Thoracic aorta (tissue), 2 donors: ENCODE measurements around the gene ACSS1. TPM values are rescaled to one million over a fixed set of nuclear protein-coding genes. Genes with fewer than 3 reads are reported as not detected.

Source experiments
- ATAC-seq: fragments of 150-250 bp; one replicate; pipeline ENCODE4 v1.8.0; 2017; ENCODE audit warnings: low read depth; ENCODE audit not compliant: insufficient number of reproducible peaks, low FRiP score
- DNase-seq: peaks from one replicate; pipeline ENCODE4 v3.0.0-alpha.2; 2020; ENCODE audit warnings: low spot score
- H3K27ac ChIP-seq, 2 donors: fragments of 200-600 bp; sonication (generic); 1 replicate in 1 of 2; 2 replicates in 1 of 2; pipeline ENCODE4 v1.5.1; 2016; ENCODE audit warnings: mild to moderate bottlenecking in 2 of 2, moderate library complexity in 2 of 2
- H3K27me3 ChIP-seq: fragments of 200-600 bp; sonication (generic); replicated peaks from 2 replicates; pipeline ENCODE4 v1.6.0; 2016; ENCODE audit warnings: mild to moderate bottlenecking; ENCODE audit not compliant: insufficient read depth
- H3K36me3 ChIP-seq: fragments of 200-600 bp; sonication (generic); one replicate; pipeline ENCODE4 v1.5.1; 2016
- H3K4me1 ChIP-seq, 2 donors: fragments of 200-600 bp; sonication (generic); 1 replicate in 1 of 2; 2 replicates in 1 of 2; pipeline versions ENCODE4 v1.5.1 to v1.6.0; 2016; ENCODE audit warnings: low read depth in 2 of 2, mild to moderate bottlenecking in 1 of 2; ENCODE audit not compliant: control insufficient read depth in 1 of 2
- H3K4me3 ChIP-seq: fragments of 200-600 bp; sonication (generic); 2 replicates; pipeline ENCODE4 v1.5.1; 2016; ENCODE audit warnings: mild to moderate bottlenecking
- H3K9me3 ChIP-seq: fragments of 200-600 bp; sonication (generic); 2 replicates; pipeline ENCODE4 v1.5.1; 2016
- total RNA-seq, 2 donors: library from RNA; depleted of rRNA; stranded (reverse); fragments of >200 nt; gene quantifications; one replicate each; pipeline versions ENCODE4 v1.1.0 to v1.2.3, GENCODE V29; 2016
- TF ChIP-seq, protein P1 (sequence below): fragments of 200-600 bp; sonication (generic); IDR thresholded peaks from one replicate; pipeline ENCODE4 v1.5.1; 2019; ENCODE audit warnings: antibody characterized with exemption

The ACSS1 gene
- total RNA-seq, 2 donors from 2014 or later = 26.0 to 31.7 TPM

DNA sequence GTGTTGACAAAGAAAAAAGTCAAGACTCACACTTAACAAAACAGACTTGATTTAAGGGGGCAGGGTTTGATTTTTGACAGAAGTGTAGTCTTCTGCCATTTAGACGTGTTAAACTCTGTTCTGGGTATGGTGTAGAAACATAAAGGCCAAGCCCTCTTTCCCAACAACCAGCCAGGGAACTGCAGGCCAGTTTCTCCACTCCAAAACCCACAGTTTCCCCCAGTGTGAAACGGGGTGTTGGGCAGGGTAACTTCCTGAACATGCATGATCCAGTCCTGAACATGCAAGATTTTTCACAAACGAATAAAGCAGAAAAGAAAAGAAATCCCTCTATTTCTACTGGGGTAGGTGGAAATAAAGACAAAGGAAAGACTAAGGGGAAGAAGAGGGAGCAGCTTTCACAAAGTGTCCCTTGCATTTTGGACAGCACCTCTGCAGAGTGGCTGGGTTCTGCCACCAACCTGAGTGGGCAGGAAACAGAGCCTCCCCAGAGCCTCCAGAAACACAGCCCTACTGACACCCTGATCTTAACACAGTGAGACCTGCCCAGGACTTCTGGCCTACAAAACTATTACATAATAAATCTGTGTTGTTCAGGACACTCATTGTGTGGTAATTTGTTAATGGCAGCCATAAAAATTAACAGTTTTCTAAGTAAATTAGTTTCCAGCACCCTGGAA lies 72.8 kb downstream of the ACSS1 start:
- TF ChIP-seq, protein P1, sequence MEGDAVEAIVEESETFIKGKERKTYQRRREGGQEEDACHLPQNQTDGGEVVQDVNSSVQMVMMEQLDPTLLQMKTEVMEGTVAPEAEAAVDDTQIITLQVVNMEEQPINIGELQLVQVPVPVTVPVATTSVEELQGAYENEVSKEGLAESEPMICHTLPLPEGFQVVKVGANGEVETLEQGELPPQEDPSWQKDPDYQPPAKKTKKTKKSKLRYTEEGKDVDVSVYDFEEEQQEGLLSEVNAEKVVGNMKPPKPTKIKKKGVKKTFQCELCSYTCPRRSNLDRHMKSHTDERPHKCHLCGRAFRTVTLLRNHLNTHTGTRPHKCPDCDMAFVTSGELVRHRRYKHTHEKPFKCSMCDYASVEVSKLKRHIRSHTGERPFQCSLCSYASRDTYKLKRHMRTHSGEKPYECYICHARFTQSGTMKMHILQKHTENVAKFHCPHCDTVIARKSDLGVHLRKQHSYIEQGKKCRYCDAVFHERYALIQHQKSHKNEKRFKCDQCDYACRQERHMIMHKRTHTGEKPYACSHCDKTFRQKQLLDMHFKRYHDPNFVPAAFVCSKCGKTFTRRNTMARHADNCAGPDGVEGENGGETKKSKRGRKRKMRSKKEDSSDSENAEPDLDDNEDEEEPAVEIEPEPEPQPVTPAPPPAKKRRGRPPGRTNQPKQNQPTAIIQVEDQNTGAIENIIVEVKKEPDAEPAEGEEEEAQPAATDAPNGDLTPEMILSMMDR = no peak
- ATAC-seq (no peak), DNase-seq (no peak)
- Histone ChIP-seq H3K27ac (no peak overlapping the region), H3K9me3 (no peaks in the 10 kb centered on the region), H3K4me3 (no peak overlapping the region), H3K36me3 (peaks cover 7% of the 10 kb centered on the region), H3K4me1 (peaks cover 0 to 3% of the 10 kb centered on the region in 2 donors), H3K27me3 (no peaks in the 10 kb centered on the region)

DNA sequence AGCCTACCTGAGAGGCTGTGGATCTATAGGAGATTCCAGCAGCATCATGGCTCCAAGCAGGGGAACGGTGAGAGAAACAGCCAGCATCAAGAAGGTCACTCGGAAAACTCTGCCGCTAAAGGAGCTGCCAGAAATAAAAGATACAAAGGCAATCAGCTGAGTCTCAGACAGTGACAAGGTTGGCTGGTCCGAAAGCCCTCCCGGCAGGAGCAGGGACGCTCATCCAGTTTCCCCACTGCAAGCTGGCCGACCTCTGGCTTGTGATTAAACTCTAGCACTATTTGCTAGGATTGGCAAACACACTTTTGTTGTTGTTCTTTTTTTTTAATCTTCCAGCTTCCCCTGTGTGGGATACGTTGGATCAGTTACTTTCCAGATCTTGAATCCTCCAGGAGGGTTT lies 74.0 kb downstream of the ACSS1 start:
- DNase-seq (no peak), ATAC-seq (no peak)
- H3K4me1 ChIP-seq = peaks cover 0 to 3% of the 10 kb centered on the region in 2 donors
- no peak overlapping the region for H3K27ac ChIP-seq
- no peak overlapping the region for H3K4me3 ChIP-seq
- TF ChIP-seq, protein P1 = no peak
- peaks cover 9% of the 10 kb centered on the region for H3K36me3 ChIP-seq
- H3K9me3 ChIP-seq = no peaks in the 10 kb centered on the region
- no peaks in the 10 kb centered on the region for H3K27me3 ChIP-seq

DNA sequence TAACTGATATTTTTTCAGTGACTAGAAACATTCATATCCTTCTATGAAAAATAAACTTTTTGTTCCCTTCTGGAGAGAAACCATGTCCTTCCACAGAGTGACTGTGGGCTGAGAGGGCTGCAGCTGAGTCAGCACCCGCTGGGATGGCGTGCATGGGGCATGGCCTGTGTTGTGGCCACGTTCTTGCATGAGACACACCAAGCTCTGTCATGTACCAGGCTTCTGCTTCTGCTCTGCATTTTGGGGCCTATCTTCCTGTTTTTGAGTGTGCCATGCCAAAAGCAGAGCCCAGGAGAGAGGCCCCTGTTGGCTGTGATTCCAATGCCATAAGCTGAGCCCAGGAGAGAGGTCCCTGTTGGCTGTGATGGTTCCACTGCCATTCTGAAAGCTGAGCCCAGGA lies 76.1 kb downstream of the ACSS1 start:
- H3K9me3 ChIP-seq = no peaks in the 10 kb centered on the region
- peaks cover 0 to 3% of the 10 kb centered on the region in 2 donors for H3K4me1 ChIP-seq
- H3K4me3 ChIP-seq = no peak overlapping the region
- TF ChIP-seq, protein P1 = no peak
- no peak overlapping the region for H3K27ac ChIP-seq
- H3K36me3 ChIP-seq = peaks cover 9% of the 10 kb centered on the region
- no peak for ATAC-seq
- no peaks in the 10 kb centered on the region for H3K27me3 ChIP-seq
- no peak for DNase-seq

DNA sequence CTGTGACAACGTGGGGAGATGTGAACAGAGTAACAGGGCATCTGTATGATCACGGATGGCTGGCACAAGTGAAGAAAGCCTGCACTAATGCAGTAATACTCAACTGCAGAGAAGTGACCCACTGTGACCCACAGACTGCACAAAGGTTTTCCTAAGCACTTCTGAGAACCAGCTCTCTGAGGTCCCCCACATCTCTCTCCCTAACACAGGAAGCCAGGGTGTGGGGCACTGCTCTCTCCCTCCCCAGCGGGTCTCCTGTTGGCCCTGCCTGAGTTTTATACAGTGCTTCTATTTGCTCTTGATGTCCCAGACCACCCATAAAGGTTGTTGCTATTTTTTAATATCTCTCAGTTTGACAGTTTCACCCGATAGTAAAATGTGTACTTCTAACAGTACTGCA lies 76.7 kb downstream of the ACSS1 start:
- TF ChIP-seq, protein P1 = no peak
- peaks cover 9% of the 10 kb centered on the region for H3K36me3 ChIP-seq
- ATAC-seq = no peak
- no peaks in the 10 kb centered on the region for H3K9me3 ChIP-seq
- H3K4me3 ChIP-seq = no peak overlapping the region
- H3K27ac ChIP-seq = no peak overlapping the region
- H3K27me3 ChIP-seq = no peaks in the 10 kb centered on the region
- no peak for DNase-seq
- H3K4me1 ChIP-seq = peaks cover 0 to 3% of the 10 kb centered on the region in 2 donors

DNA sequence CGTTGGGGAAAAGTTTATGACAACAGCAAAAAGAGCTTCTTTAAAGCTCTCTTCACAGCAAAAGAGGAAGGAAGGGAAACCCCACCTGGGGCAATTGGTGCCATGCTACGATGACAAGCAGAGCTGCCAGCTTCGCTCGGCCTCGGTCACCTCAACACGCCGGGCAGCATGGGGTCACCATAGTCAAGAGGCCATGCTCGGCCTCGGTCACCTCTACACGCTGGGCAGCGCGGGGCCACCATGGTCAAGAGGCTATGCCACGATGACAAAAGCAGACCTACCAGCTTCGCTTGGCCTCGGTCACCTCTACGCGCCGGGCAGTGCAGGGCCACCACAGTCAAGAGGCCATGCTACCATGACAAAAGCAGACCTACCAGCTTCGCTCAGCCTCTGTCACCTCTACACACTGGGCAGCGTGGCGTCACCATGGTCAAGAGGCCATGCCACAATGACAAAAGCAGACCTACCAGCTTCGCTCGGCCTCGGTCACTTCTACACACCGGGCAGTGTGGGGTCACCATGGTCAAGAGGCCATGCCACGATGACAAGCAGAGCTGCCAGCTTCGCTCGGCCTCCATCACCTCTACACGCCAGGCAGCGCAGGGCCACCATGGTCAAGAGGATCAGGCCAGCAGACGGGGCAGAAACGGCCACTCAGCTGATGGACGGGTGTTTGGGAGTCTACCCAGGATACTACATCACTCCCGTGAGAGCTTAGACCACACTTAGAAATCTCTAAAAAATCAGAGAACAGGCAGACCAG lies 77.5 kb downstream of the ACSS1 start:
- no peaks in the 10 kb centered on the region for H3K9me3 ChIP-seq
- no peak for ATAC-seq
- H3K27ac ChIP-seq = no peak overlapping the region
- no peak overlapping the region for H3K4me3 ChIP-seq
- TF ChIP-seq, protein P1 = no peak
- peaks cover 0 to 3% of the 10 kb centered on the region in 2 donors for H3K4me1 ChIP-seq
- H3K36me3 ChIP-seq = peaks cover 9% of the 10 kb centered on the region
- H3K27me3 ChIP-seq = no peaks in the 10 kb centered on the region
- DNase-seq = no peak
